Activated CD8-positive, alpha-beta T cell treated with anti-CD3 and anti-CD28 coated beads for 36 hours (primary cell): ENCODE data around the gene NKD1. TPM values are rescaled to one million over a fixed set of nuclear protein-coding genes. Genes with fewer than 3 reads are reported as not detected.

Source experiments
- ATAC-seq: fragments of 200-7000 bp; cut with Tn5 transposase; one replicate; pipeline ENCODE4 v1.10.0; 2021; ENCODE audit warnings: mild to moderate bottlenecking, moderate library complexity
- CTCF ChIA-PET: fragments of 350-600 bp; sonication (Branson Sonifier 250); formaldehyde crosslinking; loops from one replicate; lab custom pipeline; 2021; ENCODE audit warnings: antibody characterized with exemption; lab: Charles Lee
- POLR2A ChIA-PET: fragments of 350-600 bp; sonication (Branson Sonifier 250); formaldehyde crosslinking; loops from one replicate; lab custom pipeline; 2021; ENCODE audit warnings: antibody characterized with exemption; lab: Charles Lee
- DNase-seq: peaks from one replicate; pipeline ENCODE4 v3.0.0-alpha.2; 2020
- H3K27ac Mint-ChIP-seq: one replicate; pipeline ENCODE4 v1.8.0; 2021; ENCODE audit warnings: mild to moderate bottlenecking, mixed read lengths
- H3K27me3 Mint-ChIP-seq: one replicate; pipeline ENCODE4 v1.8.0; 2021; ENCODE audit warnings: mixed read lengths
- H3K36me3 Mint-ChIP-seq: one replicate; pipeline ENCODE4 v1.8.0; 2021; ENCODE audit warnings: low read depth, mixed read lengths
- H3K4me1 Mint-ChIP-seq: one replicate; pipeline ENCODE4 v1.8.0; 2021; ENCODE audit warnings: low read depth, mixed read lengths
- H3K4me3 Mint-ChIP-seq: one replicate; pipeline ENCODE4 v1.8.0; 2021; ENCODE audit warnings: mild to moderate bottlenecking, moderate library complexity, mixed read lengths
- H3K9me3 Mint-ChIP-seq: one replicate; pipeline ENCODE4 v1.8.0; 2021; ENCODE audit warnings: mixed read lengths
- CTCF ChIP-seq: fragments of 200-600 bp; IDR thresholded peaks from one replicate; pipeline ENCODE4 v1.8.0; 2022; ENCODE audit warnings: antibody characterized with exemption, mild to moderate bottlenecking
- intact Hi-C: fragments of 100-400 bp; cut with micrococcal nuclease; formaldehyde crosslinking; loops from one replicate; pipeline ENCODE4 v1.10.0; 2022
- total RNA-seq, 2 experiments: library from RNA; stranded (reverse); gene quantifications; one replicate each; pipeline ENCODE4 v1.2.3, GENCODE V29; 2021

Gene NKD1
- total RNA-seq, 2 experiments from 2014 or later = 1.9 to 3.6 TPM

DNA sequence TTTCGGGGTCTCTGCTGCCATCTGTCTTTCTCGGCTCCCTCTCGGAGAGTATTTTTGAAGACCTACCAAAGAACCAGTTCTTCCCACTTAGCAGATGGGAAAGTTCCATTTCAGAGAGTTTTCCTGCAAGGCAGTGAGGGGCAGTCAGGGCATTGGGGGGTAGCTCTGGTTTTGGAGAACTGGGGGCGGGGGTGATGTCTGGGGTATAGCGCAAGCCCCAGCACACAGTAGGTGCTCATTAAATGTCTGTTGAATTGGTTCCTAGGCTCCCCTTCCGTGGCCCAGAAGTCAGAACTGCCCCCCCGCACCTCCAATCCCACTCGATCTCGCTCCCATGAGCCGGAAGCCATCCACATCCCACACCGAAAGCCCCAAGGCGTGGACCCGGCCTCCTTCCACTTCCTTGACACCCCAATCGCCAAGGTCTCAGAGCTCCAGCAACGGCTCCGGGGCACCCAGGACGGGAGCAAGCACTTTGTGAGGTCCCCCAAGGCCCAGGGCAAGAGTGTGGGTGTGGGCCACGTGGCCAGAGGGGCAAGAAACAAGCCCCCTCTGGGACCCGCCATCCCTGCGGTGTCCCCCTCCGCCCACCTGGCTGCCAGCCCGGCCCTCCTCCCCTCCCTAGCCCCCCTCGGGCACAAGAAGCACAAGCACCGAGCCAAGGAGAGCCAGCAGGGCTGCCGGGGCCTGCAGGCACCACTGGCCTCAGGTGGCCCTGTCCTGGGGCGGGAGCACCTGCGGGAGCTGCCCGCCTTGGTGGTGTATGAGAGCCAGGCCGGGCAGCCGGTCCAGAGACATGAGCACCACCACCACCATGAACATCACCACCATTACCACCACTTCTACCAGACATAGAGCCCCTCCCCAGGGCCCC, 85.0 kb downstream of the NKD1 start:
- no peak for TF ChIP-seq CTCF
- Mint-ChIP-seq H3K27me3 (no peaks in the 10 kb centered on the region), H3K27ac (no peak overlapping the region), H3K36me3 (no peaks in the 10 kb centered on the region), H3K4me3 (no peak overlapping the region), H3K4me1 (peaks cover 2% of the 10 kb centered on the region), H3K9me3 (no peaks in the 10 kb centered on the region)
- ChIA-PET CTCF (interaction anchor here (2.1 kb wide), 1 partner anchor 173 kb away, joined by 10 read pairs; no protein-coding TSS in a partner anchor), POLR2A (no interaction called here)
- DNase-seq (no peak), ATAC-seq (no peak)
- intact Hi-C loops = no loop called here

GRCh38 chr16:50634090-50634489, 85.9 kb downstream of the NKD1 start:
- H3K4me1 Mint-ChIP-seq = peaks cover 2% of the 10 kb centered on the region
- H3K27ac Mint-ChIP-seq = no peak overlapping the region
- H3K4me3 Mint-ChIP-seq = no peak overlapping the region
- no peaks in the 10 kb centered on the region for H3K9me3 Mint-ChIP-seq
- CTCF ChIA-PET = interaction anchor here (2.1 to 2.2 kb wide), 2 partner anchors 32 to 172 kb away, joined by 10 to 12 read pairs; no protein-coding TSS in a partner anchor
- ATAC-seq (no peak), DNase-seq (no peak)
- POLR2A ChIA-PET = no interaction called here
- no peak for TF ChIP-seq CTCF
- no peaks in the 10 kb centered on the region for H3K36me3 Mint-ChIP-seq
- intact Hi-C loops = no loop called here
- no peaks in the 10 kb centered on the region for H3K27me3 Mint-ChIP-seq

GRCh38 chr16:50634947-50635346, 86.8 kb downstream of the NKD1 start:
- Mint-ChIP-seq H3K4me1 (peaks cover 2% of the 10 kb centered on the region), H3K9me3 (no peaks in the 10 kb centered on the region), H3K36me3 (no peaks in the 10 kb centered on the region), H3K27ac (no peak overlapping the region), H3K27me3 (no peaks in the 10 kb centered on the region), H3K4me3 (no peak overlapping the region)
- no peak for ATAC-seq
- POLR2A ChIA-PET = interaction anchor here (1.1 to 1.2 kb wide), 2 partner anchors 9 to 10 kb away, joined by 4 to 5 read pairs; no protein-coding TSS in a partner anchor
- no peak for DNase-seq
- TF ChIP-seq CTCF = no peak
- CTCF ChIA-PET = interaction anchor here (0.7 to 2.2 kb wide), 5 partner anchors 10 to 171 kb away, joined by 3 to 12 read pairs (median 3); no protein-coding TSS in a partner anchor
- intact Hi-C loops = no loop called here

DNA sequence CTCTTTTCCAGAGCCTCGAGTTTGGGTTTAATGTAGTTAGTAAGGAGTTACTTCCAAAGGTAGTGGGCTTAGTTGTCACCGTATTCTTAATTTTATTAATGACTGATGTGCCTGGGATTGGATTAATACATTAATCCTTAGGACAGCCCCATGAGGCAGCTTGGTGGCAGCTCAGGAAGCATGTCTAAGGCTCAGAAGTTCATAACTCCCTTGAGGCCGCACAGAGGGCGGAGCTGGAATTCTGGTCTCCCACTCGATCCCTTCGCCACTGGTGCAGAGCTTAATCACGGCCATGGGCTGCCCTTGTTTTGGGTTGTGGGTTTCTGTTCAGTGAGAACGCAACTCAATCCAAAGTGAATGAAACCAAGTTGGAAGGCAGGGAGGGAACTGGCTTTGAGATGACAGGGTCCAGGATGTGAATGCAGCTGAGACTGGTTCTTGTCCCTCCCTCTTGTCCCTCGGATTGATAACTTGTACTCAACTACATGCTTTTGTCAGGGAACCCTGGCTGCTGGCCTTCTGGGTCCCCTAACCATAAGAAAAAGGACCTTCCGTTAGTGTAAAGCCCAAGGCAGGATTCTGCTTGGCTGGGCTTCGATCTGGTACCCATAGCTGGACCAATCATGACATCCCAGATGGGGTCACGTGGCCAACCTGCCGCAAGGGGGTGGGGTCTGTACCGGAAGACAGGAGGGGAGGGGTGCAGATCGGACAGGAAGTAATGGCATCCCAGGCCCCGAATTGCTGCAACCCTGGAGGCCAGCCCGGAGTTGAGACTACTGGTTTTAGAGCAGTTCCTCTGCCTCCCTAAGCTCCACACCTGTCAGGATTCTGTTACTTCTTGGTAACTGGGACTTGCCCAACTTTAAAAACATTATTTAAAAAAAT, 87.6 kb downstream of the NKD1 start:
- POLR2A ChIA-PET = interaction anchor here (1.0 to 1.2 kb wide), 3 partner anchors 9 to 14 kb away, joined by 3 to 5 read pairs (median 4); no protein-coding TSS in a partner anchor
- ATAC-seq = peak; percentile 79
- no peak overlapping the region for H3K27ac Mint-ChIP-seq

More for the DNA sequence above, 87.6 kb downstream of the NKD1 start:
- H3K27me3 Mint-ChIP-seq = no peaks in the 10 kb centered on the region
- H3K4me3 Mint-ChIP-seq = no peak overlapping the region
- no peak for TF ChIP-seq CTCF
- intact Hi-C loops = no loop called here
- no peaks in the 10 kb centered on the region for H3K36me3 Mint-ChIP-seq
- no peaks in the 10 kb centered on the region for H3K9me3 Mint-ChIP-seq
- DNase-seq = peak; percentile 60
- H3K4me1 Mint-ChIP-seq = peaks cover 2% of the 10 kb centered on the region
- CTCF ChIA-PET = interaction anchor here (0.7 to 2.2 kb wide), 6 partner anchors 9 to 170 kb away, joined by 3 to 12 read pairs (median 3); no protein-coding TSS in a partner anchor
